Activated T-helper 2 cell treated with anti-CD3 and anti-CD28 coated beads, Interferon-gamma antibody, Interleukin-2, Interleukin-4, amounts not matched to agents 10 μg/mL and 5 μg/mL and 100 μg/mL, durations not matched to agents 14 hours and 24 hours and 36 hours (primary cell): ENCODE measurements around the gene PDE8B. TPM values are rescaled to one million over a fixed set of nuclear protein-coding genes. Genes with fewer than 3 reads are reported as not detected.

ENCODE experiments used
- DNase-seq: peaks from one replicate; pipeline ENCODE4 v3.0.0; 2021; ENCODE audit warnings: low spot score
- H3K27ac Mint-ChIP-seq: one replicate; pipeline ENCODE4 v1.8.0; 2021; ENCODE audit warnings: mixed read lengths
- H3K27me3 Mint-ChIP-seq: one replicate; pipeline ENCODE4 v1.8.0; 2021; ENCODE audit warnings: low read depth, mixed read lengths
- H3K36me3 Mint-ChIP-seq: one replicate; pipeline ENCODE4 v1.8.0; 2021; ENCODE audit warnings: low read depth, mixed read lengths
- H3K4me1 Mint-ChIP-seq: one replicate; pipeline ENCODE4 v1.8.0; 2021; ENCODE audit warnings: low read depth, mixed read lengths
- H3K4me3 Mint-ChIP-seq: one replicate; pipeline ENCODE4 v1.8.0; 2021; ENCODE audit warnings: low read depth, mild to moderate bottlenecking, moderate library complexity, mixed read lengths
- H3K9me3 Mint-ChIP-seq: one replicate; pipeline ENCODE4 v1.8.0; 2021; ENCODE audit warnings: mixed read lengths
- intact Hi-C: fragments of 100-400 bp; cut with micrococcal nuclease; formaldehyde crosslinking; loops from one replicate; pipeline ENCODE4 v1.15.1; 2023
- total RNA-seq: library from RNA; stranded (reverse); gene quantifications from 2 replicates; pipeline ENCODE4 v1.2.3, GENCODE V29; 2022

The PDE8B gene
- total RNA-seq, 1 donor from 2014 or later: 0.05 TPM

DNA sequence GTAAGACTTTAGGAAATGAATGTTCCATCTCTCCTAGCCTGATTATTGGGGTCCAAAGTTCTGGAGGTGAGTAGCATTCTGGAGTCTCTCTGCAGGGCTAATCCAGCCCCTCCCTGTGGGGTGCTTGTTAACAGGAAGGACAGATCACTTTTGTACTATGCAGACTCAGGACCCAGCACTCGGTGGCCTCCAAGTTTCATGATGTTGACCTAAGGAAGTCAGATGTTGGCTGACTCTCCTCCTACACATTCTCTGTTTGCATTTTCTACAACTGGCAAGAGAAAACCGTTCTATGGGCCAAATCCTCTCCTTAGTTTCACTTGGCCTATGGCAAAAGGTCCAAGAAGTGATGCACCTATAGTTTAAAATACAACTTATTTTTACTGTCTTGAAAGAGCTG, 5.5 kb upstream of the PDE8B start:
- peaks cover 12% of the 10 kb centered on the region for H3K4me1 Mint-ChIP-seq

DNA sequence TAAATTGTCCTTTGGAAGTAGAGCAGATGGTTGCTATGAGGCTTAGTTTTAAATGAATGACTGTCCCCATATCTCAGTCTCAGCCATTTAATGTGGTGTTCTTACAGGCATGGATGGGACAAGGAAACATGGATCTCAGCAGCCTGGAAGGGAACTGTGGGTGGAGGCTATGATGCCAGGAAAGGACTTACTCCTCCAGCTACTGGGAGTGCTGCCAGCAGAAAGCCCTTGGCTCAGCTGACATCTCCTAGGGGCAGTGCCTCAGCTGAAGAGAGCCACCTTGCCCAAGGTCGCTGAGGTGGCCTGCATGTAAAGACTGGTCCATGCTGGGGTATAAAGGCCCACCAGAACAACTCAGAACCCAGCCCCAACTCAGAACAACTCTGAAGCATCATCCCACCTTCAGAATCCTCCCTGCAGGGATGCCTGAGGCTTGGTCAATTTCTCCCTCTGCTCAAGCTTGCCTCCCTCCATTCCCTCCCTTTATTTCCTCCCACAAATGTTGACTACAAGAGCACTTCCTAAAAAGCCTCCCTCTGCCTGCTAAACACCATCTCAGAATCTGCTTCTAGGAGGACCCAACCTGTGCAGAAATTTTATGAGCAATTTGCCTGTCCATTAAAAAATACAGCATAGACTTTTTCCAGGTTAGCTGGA, 1.8 kb upstream of the PDE8B start:
- peaks cover 17% of the 10 kb centered on the region for H3K4me1 Mint-ChIP-seq
- H3K4me3 Mint-ChIP-seq: no peak overlapping the region
- no peak overlapping the region for H3K27ac Mint-ChIP-seq
- no peaks in the 10 kb centered on the region for H3K9me3 Mint-ChIP-seq
- H3K27me3 Mint-ChIP-seq: peaks cover 51% of the 10 kb centered on the region
- no peak for DNase-seq
- H3K36me3 Mint-ChIP-seq: peaks cover 6% of the 10 kb centered on the region
- intact Hi-C loops: no loop called here

More for the DNA sequence above, 5.5 kb upstream of the PDE8B start:
- no peak overlapping the region for H3K27ac Mint-ChIP-seq
- DNase-seq: no peak
- H3K27me3 Mint-ChIP-seq: peaks cover 27% of the 10 kb centered on the region
- H3K9me3 Mint-ChIP-seq: no peaks in the 10 kb centered on the region
- intact Hi-C loops: no loop called here
- H3K36me3 Mint-ChIP-seq: peaks cover 6% of the 10 kb centered on the region
- no peak overlapping the region for H3K4me3 Mint-ChIP-seq

DNA sequence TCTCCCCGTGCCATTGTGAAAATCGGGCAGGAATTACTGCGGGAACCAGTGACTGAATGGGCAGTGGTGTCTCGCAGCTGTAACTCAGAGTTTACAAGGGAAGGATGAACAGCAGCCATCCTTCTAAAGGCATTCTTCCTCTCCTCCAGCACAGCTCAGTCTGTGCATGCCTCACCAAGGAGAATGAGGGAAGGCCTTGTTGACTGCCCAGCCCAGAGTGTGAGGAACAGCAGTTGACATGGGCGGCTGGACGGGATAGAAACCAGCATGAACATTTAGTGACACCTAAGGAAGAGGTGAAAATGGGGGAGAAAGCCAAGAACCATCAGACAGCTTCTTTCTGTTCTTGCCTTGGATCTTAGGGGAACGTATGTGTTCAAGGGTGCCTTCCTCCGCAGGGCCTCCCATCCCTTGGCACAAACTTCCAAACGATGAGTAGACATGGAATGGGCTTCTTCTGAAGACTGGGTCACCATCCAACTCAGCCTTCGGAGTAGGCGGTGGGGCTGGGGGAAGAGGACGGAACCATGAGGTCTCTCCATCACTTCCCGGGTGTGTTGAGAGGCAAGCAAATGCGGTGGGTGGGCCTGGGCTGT, 887 bp upstream of the PDE8B start:
- Mint-ChIP-seq H3K27me3 (peaks cover 60% of the 10 kb centered on the region), H3K4me1 (peaks cover 17% of the 10 kb centered on the region), H3K4me3 (peak overlapping the region; percentile 81), H3K27ac (no peak overlapping the region), H3K9me3 (no peaks in the 10 kb centered on the region), H3K36me3 (peaks cover 6% of the 10 kb centered on the region)
- intact Hi-C loops: no loop called here
- DNase-seq: no peak

DNA sequence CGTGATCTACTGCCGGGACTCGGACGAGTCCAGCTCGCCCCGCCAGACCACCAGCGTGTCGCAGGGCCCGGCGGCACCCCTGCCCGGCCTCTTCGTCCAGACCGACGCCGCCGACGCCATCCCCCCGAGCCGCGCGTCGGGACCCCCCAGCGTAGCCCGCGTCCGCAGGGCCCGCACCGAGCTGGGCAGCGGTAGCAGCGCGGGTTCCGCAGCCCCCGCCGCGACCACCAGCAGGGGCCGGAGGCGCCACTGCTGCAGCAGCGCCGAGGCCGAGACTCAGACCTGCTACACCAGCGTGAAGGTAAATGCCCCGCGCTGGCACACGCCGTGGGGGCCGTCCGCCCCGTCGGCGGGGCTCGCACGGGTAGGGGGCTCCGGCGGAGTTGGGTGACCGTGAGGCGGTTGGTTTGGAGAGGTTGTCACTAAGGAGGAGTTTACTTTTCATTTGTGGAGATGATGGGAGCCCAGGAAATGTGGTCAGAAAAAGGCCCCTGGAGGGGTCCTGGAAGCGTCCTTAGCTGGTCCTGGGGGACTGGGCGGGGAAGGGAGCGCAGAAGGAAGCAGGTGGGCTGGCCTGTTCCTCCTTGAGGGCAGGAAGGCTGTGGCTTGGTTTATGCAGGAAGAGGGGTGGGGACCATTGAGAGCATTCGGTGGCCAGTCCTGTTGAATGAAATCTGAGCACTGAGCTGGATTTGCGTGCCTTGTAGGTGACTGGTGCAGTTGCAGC, 647 bp downstream of the PDE8B start:
- Mint-ChIP-seq H3K27me3 (peaks cover 73% of the 10 kb centered on the region), H3K4me3 (peak overlapping the region; percentile 33), H3K4me1 (peaks cover 10% of the 10 kb centered on the region), H3K27ac (no peak overlapping the region), H3K36me3 (peaks cover 6% of the 10 kb centered on the region), H3K9me3 (no peaks in the 10 kb centered on the region)
- no peak for DNase-seq
- intact Hi-C loops: no loop called here

DNA sequence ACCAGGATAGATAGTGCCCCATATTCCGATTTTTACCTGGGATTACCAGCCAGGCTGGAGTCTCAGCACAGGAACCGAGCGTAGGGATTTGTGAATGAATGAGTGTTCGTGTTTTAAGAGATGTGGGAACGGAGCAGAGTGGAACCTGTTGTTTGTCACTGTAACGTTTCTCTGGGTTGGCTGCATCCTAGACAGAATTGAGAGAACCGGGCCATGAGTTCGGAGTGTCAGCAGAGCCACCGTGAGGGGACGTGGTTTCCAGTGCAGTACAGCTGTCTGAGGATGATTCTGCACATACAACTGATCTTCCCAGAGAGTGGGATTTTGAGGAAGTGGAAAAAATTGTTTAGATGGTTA, 1.2 kb downstream of the PDE8B start:
- Mint-ChIP-seq H3K27me3 (peaks cover 74% of the 10 kb centered on the region), H3K27ac (no peak overlapping the region), H3K4me3 (peak overlapping the region; percentile 33), H3K4me1 (peaks cover 10% of the 10 kb centered on the region), H3K9me3 (no peaks in the 10 kb centered on the region), H3K36me3 (peaks cover 6% of the 10 kb centered on the region)
- no peak for DNase-seq
- intact Hi-C loops: no loop called here

DNA sequence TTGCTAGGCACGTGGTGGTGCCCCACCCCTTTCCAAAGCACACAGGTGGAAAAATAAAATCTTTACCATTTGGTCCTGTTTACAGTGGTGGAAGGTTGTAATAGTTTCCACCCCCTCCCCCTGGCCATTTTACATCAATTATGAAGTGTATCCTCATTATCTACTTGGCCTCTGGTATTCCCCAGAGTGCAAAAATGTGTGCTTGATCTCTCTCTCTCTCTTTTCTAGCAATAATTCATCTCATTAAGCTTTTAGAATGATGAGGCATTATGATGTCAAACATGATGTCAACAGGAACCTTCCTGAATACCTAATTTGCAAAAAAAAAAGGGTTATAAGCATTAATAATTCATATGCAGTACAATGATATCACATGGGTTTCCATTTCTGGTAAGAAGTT, 3.1 kb downstream of the PDE8B start:
- H3K4me1 Mint-ChIP-seq: peaks cover 10% of the 10 kb centered on the region
- peaks cover 6% of the 10 kb centered on the region for H3K36me3 Mint-ChIP-seq
- no peak for DNase-seq
- no peaks in the 10 kb centered on the region for H3K9me3 Mint-ChIP-seq
- no peak overlapping the region for H3K27ac Mint-ChIP-seq
- intact Hi-C loops: no loop called here
- no peak overlapping the region for H3K4me3 Mint-ChIP-seq
- H3K27me3 Mint-ChIP-seq: peaks cover 77% of the 10 kb centered on the region

DNA sequence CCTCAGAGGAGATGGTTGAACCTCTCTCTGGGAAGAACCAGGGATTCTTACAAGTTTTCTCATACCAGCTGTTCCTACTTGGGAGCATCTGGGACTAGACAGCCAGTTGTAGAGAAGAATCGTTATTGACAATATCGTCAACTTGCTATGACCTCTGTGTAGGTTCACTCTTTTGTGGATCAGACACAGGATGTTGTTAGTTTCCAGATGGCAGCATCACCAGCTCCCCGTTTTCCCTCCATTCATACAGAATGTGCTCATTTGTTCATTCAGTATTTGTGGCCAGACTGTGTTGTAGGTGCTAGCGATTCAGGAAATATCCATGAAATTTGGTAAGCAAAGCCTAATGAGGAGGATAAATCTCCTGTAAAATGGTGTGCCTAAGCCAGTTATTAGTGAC, 3.7 kb downstream of the PDE8B start:
- peaks cover 74% of the 10 kb centered on the region for H3K27me3 Mint-ChIP-seq
- intact Hi-C loops: no loop called here
- no peak overlapping the region for H3K27ac Mint-ChIP-seq

DNA sequence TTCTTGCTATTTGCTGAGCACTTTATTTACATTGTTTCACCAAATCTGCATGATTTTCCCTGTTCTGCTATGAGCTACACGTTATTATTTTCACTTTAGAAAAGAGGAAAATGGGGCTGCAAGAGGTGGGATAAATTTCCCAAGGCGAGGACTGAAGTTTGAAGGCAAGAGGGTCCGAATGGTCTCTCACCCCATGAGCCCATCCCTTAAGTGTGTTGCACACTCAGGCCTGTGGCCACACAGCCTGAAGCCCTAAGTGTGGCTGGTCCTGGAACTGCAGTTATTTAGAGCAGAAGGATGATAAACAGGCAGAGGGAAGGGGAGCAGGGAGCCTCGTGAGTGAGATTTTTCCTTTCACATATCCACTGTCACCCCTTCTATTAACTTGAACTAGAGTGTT, 7.8 kb downstream of the PDE8B start:
- Mint-ChIP-seq H3K4me1 (no peaks in the 10 kb centered on the region), H3K9me3 (no peaks in the 10 kb centered on the region), H3K27me3 (peaks cover 56% of the 10 kb centered on the region), H3K27ac (no peak overlapping the region), H3K4me3 (no peak overlapping the region), H3K36me3 (no peaks in the 10 kb centered on the region)
- no peak for DNase-seq
- intact Hi-C loops: no loop called here

More for the DNA sequence above, 3.7 kb downstream of the PDE8B start:
- Mint-ChIP-seq H3K4me1 (peaks cover 10% of the 10 kb centered on the region), H3K9me3 (no peaks in the 10 kb centered on the region), H3K36me3 (peaks cover 6% of the 10 kb centered on the region), H3K4me3 (no peak overlapping the region)
- no peak for DNase-seq

DNA sequence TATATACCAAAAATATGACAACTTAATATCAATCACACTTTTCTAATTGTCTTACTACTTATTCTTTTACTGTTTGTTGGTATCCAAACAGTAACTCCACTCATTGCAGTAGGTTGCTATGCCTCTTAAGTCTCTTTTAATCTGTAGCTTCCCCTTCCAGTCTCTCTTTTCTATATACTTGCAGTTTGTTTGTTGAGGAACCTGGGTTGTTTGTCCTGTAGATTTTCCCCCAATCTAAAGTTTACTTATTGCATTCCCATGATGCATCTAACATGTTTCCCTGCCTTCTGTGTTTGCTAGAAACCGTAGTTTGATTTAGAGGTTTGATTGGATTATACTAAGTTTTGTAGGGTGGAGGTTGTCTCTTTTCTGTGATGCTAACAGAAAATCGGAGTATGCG, 10.6 kb downstream of the PDE8B start:
- no peaks in the 10 kb centered on the region for H3K36me3 Mint-ChIP-seq
- H3K9me3 Mint-ChIP-seq: no peaks in the 10 kb centered on the region
- DNase-seq: no peak
- peaks cover 41% of the 10 kb centered on the region for H3K27me3 Mint-ChIP-seq
- intact Hi-C loops: no loop called here
- H3K27ac Mint-ChIP-seq: no peak overlapping the region
- no peak overlapping the region for H3K4me3 Mint-ChIP-seq
- peaks cover under 1% of the 10 kb centered on the region for H3K4me1 Mint-ChIP-seq

DNA sequence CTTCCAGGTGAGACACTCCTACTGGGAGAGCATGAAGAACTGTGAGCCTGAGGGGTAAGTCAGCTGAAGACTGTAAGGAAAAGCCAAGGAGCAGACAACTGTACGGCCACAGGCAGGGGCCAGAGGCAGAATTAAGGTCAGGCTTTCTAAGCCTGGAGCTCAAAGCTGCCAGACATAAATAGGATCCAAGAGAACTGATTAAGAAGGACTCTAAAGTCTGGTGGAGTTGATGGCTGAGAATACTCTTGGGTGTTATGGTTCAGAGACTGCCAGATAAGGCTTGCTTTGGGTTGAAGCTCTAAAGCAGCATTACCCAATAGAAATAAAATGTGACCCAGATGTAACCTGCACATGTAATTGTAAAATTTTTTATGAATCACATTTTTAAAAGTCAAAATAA, 12.2 kb downstream of the PDE8B start:
- Mint-ChIP-seq H3K4me1 (peaks cover 1% of the 10 kb centered on the region), H3K27ac (no peak overlapping the region), H3K27me3 (peaks cover 35% of the 10 kb centered on the region), H3K36me3 (no peaks in the 10 kb centered on the region), H3K4me3 (no peak overlapping the region), H3K9me3 (no peaks in the 10 kb centered on the region)
- DNase-seq: no peak
- intact Hi-C loops: no loop called here

DNA sequence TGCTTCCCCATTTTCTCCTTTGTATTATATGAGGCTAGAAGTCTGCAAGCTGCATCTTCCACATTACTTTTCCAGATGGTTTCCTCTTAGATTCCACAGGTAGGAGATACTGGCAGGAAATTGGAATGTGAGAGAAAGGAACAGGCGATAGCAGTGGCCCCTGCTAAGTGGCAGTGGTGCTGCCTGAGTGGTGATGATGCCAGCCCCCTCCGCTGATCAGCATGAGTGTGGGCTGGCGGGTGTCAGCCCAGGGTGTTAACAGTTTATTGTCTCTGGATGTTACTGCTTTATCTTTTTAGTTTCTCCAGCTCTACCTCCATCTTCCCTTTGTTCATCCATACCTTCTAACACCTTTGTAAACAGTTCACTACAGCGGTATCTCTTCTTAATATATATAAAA, 13.2 kb downstream of the PDE8B start:
- Mint-ChIP-seq H3K4me3 (no peak overlapping the region), H3K36me3 (no peaks in the 10 kb centered on the region), H3K4me1 (peaks cover 1% of the 10 kb centered on the region), H3K27ac (no peak overlapping the region), H3K27me3 (peaks cover 28% of the 10 kb centered on the region), H3K9me3 (no peaks in the 10 kb centered on the region)
- no peak for DNase-seq
- intact Hi-C loops: no loop called here

DNA sequence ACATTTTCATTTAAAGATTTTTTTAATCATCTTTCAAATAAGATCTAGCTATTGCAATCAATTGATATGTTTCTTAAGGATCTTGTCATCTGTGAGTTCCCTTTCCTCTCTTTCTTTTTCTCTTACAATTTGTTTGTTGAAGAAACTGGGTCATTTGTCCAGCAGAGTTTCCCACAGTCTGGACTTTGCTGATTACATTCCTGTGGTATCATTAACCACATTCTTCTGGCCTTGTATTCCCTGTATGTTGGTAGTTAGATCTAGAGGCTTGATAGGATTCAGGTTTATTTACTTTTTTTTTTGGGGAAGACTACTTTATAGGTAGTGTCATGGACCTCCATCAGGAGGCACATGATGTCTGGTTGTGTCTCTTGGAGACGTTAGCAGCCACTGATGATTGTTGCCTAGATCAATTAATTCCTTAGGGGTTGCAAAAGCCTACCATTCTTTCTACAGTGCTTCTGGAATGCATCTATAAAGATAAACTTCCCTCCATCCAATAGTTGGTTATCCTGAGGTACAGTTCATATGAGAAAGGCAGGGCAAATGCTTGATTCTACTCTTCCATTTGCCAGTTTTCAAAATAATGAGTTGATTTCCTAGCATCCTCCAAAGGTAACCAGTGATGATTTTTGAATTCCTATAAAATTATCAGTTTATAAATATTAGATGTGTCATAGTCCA, 14.3 kb downstream of the PDE8B start:
- peaks cover 23% of the 10 kb centered on the region for H3K27me3 Mint-ChIP-seq
- intact Hi-C loops: no loop called here
- H3K27ac Mint-ChIP-seq: no peak overlapping the region
- H3K4me3 Mint-ChIP-seq: no peak overlapping the region
- H3K4me1 Mint-ChIP-seq: peaks cover 1% of the 10 kb centered on the region
- peaks cover 4% of the 10 kb centered on the region for H3K9me3 Mint-ChIP-seq
- no peaks in the 10 kb centered on the region for H3K36me3 Mint-ChIP-seq
- DNase-seq: no peak

DNA sequence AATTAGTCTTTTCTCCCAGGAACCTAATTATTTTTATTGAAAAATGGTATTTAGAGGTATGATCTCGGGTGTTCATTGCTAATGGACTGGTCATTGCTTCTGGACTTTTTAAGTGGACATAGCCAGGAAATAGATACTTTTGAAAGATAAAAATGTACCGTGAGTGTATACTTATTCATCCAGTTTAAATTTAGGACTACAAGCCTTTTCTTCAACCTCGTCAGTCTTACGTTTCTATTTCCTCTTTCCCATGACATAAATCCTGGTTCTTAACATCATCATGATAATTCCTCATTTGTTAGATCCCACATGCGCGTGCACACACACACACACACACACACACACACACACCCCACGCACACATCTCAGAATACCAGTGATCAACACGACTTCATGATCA, 15.1 kb downstream of the PDE8B start:
- peaks cover 1% of the 10 kb centered on the region for H3K4me1 Mint-ChIP-seq
- no peak overlapping the region for H3K27ac Mint-ChIP-seq
- DNase-seq: no peak
- no peaks in the 10 kb centered on the region for H3K36me3 Mint-ChIP-seq
- no peak overlapping the region for H3K4me3 Mint-ChIP-seq
- peaks cover 8% of the 10 kb centered on the region for H3K9me3 Mint-ChIP-seq
- H3K27me3 Mint-ChIP-seq: peaks cover 20% of the 10 kb centered on the region
- intact Hi-C loops: no loop called here
